DMS153 treated with DMSO at 0.1 percent for 48 hours (cell line): ENCODE results near the gene TSPAN7.

Experiments used
- DNase-seq: peaks from one replicate; lab custom pipeline; 2025; ENCODE audit not compliant: unreplicated experiment; lab: John Stamatoyannopoulos, UW

TSPAN7 gene, protein sequence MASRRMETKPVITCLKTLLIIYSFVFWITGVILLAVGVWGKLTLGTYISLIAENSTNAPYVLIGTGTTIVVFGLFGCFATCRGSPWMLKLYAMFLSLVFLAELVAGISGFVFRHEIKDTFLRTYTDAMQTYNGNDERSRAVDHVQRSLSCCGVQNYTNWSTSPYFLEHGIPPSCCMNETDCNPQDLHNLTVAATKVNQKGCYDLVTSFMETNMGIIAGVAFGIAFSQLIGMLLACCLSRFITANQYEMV

DNA sequence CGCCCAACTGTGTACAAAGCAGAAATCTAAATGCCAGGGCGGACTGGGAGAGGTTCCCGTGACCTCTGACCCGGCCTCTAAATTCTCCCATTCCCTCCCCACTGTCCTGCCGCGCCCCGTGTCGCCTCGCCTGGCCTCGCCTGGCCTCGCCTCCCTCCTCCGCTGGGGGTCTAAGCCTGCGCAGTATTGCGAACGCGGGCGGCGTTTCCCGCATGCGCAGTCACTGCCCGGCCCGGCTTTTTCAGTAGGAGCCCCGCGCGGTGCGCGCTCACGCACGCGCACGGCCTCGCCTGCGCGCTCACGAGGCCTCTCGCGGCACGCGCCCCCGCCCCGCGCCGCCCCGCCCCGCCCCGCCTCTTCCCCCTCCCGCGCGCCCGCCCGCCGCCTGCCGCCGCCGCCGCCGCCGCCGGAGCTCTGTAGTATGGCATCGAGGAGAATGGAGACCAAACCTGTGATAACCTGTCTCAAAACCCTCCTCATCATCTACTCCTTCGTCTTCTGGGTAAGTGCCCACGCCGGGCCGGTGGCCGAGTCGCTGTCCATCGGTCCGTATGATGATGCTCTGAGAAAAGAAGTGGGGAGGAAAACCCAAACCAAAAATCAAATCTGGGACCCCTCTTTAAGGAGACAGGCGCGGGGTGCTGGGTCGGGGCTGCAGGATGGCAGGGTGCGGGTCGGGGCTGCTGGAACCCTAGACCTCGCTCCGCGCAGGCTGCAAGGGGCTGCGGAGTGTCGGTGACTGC, at the start of gene TSPAN7:
Gene TSPAN7, plus strand, starts transcription at position 417 of the 743 bp plus-strand sequence. Its CDS starts 5 bp downstream, at position 422.
- peak; percentile 32 for DNase-seq

DNA sequence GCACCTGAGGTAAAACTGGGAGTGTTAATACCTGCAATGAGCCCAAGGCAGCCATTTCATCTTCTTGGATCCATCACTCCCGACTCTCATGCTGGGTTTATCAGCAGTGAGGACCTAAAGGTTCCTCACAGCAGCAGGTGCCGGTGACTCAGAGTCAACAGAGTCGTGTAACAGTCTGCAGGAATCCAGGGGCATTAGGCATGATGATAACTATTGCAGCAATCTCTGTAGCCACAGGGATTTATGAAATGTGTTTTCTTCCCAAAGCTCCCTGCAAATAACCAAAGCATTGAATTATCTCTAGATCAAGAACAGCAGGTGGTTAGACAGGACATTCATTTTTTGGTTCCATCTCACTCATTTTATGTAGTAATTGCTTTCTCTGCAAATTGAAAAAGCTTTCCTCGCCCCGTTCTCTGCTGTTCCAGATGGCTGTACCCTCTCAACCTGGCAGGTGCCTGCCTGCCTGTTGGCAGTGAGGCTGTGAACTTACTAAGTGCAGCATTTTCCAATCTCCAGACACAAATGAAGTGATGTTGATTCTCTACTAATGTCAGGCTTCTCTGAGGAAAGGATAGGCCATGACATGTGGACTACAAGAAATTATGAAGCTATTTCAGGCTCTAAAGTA, 48.1 kb upstream of the TSPAN7 start:
- no peak for DNase-seq

DNA sequence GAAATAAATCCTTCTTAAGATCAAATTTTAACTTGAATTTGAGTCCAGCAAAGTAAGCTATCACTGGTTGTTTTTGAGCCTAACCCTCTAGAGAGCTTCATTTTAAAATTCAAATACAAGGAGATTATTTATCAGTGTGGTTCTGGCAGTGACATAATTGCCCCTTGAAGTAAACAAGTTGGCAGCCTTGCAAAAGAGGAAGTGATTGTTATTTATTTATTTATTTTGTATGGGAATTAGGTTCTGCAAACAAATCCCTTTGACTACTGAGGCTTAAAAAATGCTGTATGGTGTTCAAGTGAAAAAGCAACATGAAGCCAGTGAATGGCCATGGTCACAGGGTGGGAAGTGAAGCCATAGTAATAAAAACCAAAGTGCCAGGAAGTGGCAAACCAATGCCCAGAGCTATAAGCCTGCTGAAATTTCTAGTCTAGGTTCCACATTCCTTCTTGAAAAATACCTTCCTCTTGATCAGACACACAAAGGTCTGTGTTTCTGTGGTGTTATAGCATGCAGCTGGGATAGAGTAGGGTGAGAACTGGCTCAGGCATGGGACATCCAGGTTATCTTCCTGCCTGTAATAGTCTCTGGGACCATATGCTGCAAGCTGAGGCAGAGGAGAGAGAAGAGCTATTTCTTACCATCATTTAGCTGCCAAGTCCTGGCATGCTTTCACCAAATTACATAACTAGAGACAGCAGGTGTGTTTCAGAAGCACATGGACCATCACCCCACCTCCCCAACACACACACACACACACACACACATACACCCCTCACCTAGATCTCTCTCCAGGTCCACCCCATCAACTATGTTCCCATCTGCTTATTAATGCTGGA, 47.1 kb upstream of the TSPAN7 start:
- no peak for DNase-seq

DNA sequence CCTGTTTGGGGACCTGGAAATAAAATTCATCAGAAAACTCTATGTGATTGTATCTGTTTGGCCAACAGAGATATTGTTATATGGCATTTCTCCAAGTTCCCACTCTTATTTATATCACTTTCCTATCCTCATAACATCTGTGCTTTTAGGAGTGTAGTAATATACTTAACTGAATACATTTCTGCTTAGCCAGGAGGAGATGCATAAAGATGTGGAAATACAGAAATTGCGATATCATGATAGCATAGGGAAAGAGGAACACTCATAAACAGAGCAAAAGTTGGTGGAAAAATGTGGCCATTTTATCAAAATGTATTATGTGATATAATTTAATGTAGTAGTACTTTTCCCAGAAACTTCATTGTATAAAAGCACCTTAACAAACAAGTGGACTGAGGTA, 46.1 kb upstream of the TSPAN7 start:
- DNase-seq: no peak

DNA sequence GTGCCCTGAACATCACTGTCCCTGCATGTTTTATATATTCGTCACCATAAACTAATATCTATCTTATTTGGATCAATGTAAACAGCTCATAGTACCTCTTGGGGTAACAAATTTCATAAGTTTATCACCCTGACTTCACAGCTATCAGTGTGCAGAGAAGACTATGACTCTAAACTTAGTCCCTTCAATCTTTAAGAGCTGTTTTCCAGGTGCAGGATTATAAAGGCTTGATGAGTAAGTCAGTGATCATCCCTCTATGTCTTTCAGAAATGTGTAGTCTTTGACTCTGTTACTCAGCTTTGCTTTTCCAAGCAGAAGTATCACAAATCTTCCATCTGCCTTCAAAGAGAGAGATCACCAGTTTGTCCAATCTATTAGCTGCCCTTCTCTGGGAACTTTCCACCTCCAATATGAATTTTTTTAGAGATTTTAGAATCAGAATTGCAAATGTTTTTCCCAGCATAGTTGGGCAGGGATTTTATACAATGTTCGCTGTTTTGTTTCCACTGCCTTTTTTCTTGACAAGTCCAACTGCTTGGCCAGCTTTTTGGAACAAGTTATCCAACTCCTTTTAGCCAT, 45.1 kb upstream of the TSPAN7 start:
- no peak for DNase-seq

DNA sequence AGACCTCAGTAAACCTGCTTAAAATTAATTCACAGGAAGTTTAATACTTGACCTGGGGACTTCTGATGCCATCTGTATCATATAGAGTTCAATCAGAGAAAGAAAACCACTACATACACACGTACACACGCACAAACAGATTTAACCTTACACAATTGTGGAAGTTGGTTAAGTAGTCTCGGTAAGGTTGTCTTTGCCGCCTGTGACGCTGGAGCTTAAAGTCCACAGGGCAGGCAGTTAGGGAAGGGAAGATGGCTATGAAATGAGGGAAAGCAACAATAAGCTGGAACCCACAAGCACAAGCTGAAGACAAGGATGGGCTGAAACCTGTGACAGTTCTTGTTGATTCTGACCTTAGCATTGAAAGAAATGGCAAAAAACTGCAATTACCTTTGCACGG, 41.7 kb upstream of the TSPAN7 start:
- no peak for DNase-seq

DNA sequence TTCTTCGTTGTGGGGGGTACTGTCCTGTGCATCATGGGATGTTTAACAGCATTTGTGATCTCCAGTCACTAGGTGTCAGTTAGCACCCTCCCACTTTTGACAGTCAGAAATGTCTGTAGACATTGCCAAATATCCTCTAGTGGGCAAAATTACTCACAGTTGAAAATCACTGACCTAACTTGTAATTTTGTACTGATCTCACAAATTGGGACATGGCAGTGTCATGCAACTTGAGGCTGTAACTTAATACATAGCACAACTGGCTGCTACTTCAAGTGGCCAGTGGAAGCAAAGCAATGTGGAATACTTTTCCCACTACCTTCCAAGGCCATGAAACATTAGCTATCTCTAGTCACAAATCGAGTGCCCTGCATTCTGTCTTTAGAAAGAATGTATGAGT, 23.2 kb upstream of the TSPAN7 start:
- DNase-seq: no peak

DNA sequence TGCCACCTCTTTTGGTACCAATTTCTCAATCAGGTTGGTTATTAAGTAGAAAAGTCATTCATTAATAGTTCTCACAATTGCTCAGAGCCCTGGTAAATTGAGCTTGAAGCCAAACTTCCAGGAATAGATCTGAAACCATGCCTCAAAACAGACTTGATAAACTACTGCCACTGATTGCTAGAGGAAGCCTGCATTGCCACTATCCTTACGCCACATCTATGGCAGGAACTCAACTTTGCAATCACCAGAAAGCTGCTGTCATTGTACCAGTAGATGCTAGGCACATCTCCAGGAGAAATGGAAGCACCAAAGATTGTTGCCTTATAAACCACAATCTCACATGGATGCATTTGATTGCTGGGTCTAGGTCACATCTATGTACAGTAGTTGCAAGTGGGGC, 21.6 kb upstream of the TSPAN7 start:
- no peak for DNase-seq

DNA sequence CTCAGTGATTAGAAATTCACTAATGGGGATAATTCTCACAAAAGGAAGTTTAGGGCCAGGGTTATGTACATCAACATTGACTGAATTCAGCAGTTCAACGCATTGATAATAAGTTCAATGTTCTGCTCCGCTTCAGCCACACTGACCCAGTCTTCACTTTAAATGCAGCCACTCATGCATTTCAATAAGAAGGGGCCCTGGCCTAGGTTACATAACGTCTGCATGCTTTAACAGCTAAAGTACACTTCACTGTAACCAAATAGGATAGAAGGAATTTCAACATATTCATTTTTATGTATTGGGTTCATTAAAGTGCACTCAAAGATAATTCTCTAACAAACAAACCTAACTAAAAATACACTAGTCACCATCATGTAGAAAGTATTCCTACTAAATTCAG, 12.8 kb upstream of the TSPAN7 start:
- no peak for DNase-seq

DNA sequence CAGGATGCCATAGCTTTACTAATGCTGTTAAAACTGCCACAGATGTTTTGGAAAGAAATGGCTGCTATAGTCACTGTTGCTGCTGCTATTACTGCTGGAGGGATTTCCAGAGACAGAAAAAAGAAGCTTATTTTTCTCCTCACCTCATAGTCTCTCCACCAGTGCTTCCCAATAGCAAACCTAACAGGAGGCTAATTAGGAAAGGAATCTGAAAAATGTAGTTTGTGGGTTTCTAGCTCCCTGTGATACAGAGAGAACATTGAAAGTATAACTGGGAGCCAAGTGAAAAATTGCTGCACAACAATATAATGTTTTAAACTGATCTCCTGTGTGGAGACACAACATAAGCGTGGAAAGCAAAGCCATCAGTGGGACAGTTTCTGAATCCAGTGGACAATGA, 8.6 kb upstream of the TSPAN7 start:
- DNase-seq: no peak

DNA sequence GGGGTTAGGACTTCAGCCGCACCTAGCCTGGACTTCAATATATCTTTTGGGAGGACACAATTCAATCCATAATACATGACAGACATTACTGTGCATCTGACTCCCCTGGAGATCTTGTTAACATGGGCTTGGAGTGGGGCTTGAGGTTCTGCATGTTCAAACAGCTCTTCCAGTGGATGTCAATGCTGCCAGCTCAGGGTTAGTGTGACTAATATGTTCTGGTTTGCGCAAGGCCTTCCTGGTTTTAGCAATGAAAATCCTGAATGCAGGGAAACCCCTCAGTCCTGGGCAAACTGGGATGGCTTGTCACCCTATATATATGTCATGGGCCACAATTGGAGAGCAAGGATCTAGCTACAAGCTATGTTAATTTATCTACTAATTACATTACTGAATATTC, 2.7 kb upstream of the TSPAN7 start:
- no peak for DNase-seq

DNA sequence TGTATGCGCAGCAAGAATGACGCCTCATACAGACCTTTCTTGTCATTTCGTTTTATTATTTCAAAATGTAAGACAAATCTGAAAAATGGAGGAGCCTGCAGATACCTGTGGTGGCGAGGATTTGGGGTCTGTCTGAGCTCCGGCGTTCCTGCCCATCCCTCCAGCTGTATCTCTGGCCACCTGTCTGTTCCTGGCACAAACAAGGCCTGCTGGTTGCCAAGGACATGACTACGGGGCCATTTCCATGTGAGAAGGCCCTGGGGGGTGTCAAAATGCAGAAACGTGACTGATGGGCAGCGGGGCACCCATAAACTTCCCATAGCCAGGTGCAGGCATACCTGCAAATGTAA, 591 bp upstream of the TSPAN7 start:
- DNase-seq: no peak

DNA sequence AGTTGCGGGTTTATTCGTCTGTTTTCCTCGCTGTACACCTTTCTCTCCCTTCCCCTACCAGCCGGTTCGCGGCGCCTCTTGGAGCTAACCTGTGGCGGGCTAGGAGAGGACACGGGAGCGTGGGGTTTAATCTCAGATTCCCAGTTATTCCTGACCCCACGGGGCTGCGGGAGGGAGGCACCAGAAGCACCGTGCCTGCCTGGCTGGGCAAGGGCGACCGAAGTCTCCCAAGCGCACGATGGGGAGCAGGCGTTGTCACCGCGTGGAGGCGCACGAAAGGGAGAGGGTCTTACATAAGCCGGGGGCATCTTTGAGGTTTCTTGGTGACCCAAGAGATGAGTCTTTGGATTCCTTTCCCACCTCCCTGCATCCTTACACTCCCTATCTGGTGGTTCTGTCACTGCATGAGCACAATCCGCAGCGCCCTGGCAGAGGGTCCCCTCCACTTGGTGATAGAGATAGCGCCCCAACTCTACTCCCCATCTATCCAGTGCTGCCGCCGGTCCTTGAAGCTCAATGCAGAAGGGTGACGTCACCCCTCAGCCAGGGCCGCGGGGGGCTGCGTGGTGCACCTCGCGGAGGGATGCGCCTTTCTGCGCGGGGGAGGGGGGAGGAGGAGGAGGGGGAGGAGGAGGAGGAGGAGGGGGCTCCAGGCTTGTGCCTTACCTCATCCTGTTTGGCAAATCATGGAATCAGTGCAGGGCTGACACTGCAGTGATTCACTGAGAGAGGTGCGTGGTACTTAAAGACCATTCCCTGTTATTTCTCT, 793 bp downstream of the TSPAN7 start:
- DNase-seq: no peak

DNA sequence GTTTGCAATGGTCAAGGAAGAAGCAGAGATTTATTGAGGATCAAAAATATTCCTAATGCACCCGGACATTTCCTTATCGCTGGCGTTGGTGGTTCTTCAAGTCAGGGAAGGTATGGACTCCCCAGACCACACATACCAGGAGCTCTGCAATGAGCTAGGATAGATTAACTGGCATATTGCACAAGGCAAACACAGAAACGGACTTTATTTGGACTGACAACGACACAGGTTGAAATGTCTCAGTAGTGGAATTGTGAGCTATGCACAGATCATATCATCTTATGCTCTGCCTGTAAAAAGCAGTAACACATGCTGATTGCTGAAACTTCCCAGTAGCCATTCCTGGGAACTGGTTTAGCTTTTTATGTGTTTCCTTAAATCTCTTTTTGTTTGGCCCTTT, 1.7 kb downstream of the TSPAN7 start:
- DNase-seq: no peak

DNA sequence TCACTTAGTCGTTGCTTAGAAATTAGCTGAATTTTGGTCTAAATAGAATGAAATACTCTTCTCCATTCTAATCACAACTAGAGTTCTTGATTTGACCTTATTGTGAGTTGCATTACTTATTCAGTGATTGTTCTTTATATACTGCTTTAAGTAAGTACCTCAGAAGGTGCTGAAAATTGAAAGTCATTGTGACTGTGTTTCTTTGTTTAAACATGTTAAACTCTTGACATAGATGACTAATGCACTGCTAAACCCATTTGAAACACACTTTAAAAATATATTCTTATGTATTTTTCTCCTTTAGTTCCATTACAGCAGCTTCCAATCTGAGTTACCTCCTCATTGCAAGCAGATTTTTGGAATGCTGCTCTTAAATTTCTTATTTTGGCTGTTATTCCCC, 9.1 kb downstream of the TSPAN7 start:
- DNase-seq: no peak

DNA sequence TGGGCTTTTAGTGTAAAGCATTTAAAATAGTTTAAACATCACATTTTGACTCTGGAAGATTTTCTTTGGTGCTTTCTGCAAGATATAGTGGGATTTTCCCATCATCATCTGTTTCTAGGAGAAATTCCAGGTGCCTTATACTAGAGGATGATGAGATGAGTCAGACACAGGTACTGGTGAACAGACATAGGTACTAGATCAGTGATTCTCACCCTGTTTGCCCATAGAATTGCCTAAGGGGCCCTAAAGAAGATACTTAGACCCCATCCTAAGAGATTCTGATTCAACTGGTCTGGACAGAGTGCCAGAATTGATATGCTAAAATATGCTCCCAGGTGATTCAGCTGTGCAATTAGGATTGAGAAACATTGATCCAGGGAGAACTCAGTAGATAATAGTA, 9.7 kb downstream of the TSPAN7 start:
- no peak for DNase-seq

DNA sequence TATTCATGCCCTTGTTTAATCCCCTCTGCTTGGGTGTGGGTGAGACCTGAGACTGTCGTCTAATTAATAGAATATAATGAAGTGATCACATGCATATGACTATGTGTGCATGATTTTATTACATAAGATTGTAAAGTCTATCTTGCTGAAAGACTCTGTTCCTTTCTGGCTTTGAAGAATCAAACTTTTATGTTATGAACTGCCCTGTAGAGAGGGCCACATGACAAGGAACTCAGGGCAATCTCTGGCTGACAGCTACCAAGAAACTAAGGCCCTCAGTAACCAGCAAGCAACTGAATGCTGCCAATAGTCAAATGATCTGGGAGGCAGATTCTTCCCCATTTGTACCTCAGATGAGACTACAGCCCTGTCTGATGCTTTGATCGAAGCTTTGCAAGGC, 13.5 kb downstream of the TSPAN7 start:
- DNase-seq: no peak

DNA sequence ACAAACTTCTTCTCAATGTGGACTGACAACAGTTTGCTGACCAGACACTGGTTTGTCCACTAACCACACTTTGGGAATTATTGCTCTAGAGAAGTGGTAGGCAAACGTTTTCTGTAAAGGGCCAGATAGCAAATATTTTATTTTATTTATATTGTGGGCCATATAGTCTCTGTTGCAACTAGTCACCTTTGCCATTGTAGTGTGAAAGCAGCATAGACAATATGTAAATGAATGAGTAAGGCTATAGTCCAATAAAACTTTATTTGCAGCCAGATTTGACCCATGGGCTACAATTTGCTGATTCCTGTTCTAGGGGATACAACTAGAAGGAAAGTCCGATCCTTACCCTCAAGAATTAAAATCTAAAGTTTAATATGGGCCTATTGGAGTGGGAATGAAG, 14.5 kb downstream of the TSPAN7 start:
- DNase-seq: no peak

DNA sequence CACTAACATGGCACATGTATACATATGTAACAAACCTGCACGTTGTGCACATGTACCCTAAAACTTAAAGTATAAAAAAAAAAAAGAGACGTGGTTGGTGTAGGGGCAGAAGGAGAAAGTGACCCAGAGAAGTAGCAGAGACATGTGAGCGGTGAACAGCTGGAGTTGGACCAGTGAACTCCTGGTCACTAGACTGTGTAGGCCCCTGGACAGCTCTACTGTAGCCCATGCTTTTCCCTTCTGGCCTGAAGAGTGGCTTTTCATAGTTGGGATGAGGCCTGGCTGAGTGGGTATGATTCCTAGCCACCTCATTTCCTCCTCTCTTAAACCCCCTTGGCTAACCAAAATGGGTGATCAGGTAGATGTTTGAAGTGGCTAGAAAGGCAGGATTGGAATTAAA, 16.4 kb downstream of the TSPAN7 start:
- no peak for DNase-seq

DNA sequence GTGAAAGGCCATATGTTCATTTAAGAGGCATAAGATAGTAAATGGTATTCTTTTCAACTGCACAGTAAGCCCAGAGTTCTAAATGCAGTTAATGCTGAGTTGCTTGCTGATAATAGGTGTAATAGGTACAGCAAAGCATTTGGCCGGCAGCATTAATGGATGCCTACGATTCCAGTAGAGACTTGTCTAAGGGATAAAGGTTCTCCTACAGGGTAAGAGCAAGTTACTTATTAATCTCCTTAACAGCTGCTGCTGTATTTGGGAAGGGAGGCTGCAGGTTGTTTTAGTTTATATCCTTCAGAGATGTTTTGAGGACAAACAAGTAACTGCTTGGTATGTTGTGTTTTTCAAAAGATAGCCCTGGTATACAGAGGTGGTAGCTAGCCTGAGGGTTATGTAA, 16.8 kb downstream of the TSPAN7 start:
- no peak for DNase-seq

DNA sequence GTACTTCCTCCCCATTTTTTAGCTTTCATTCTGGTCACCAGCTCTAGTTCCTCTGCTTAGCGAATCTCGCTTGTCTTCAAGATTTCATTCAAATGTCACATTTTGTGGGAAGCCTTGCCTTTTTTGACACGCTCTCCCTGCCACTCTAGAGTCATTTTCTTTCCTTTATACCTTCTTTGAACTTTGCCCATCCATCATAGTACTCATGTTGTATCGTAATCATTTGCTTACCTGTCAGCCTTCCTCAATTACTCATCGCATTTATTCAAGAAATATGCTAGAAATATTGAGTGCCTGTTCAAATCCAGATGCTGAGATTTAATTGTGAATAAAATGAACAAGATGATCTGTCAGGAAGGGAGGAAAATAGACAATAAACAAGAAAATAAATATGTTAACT, 21.8 kb downstream of the TSPAN7 start:
- DNase-seq: no peak
